Measurements from ENCODE around the gene ALDH1B1.

DNA sequence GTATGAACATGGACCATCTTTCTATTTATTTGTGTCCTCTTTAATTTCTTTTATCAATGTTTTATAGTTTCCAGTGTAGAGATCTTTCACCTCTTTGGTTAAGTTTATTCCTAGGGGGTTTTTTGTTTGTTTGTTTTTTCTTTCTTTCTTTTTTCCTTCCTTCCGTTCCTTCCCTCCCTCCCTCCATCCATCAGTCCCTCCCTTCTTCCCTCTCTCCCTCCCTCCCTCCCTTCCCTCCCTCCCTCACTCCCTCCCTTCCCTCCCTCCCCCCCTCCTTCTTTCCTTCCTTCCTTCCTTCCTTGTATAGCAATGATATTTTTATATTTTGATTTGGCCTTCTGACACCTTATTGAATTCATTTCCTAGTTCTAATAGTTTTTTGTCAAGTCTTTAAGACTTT, 55.2 kb downstream of the ALDH1B1 start:
- no peak for TF ChIP-seq CREB1 (CRISPR knock-in tag; IDR thresholded peaks at IDR 0.05)
- TF ChIP-seq ZNF512 (CRISPR knock-in tag; IDR thresholded peaks at IDR 0.05; ENCODE audit: borderline replicate concordance), result no peak
- no peak for TF ChIP-seq SMAD3 (CRISPR knock-in tag; IDR thresholded peaks at IDR 0.05; ENCODE audit: borderline replicate concordance)
- TF ChIP-seq, protein P1, sequence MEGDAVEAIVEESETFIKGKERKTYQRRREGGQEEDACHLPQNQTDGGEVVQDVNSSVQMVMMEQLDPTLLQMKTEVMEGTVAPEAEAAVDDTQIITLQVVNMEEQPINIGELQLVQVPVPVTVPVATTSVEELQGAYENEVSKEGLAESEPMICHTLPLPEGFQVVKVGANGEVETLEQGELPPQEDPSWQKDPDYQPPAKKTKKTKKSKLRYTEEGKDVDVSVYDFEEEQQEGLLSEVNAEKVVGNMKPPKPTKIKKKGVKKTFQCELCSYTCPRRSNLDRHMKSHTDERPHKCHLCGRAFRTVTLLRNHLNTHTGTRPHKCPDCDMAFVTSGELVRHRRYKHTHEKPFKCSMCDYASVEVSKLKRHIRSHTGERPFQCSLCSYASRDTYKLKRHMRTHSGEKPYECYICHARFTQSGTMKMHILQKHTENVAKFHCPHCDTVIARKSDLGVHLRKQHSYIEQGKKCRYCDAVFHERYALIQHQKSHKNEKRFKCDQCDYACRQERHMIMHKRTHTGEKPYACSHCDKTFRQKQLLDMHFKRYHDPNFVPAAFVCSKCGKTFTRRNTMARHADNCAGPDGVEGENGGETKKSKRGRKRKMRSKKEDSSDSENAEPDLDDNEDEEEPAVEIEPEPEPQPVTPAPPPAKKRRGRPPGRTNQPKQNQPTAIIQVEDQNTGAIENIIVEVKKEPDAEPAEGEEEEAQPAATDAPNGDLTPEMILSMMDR (IDR thresholded peaks at IDR 0.05), result no peak
- TF ChIP-seq USF2 (CRISPR knock-in tag; IDR thresholded peaks at IDR 0.05), result no peak
- no peak for TF ChIP-seq TCF7 (CRISPR knock-in tag; IDR thresholded peaks at IDR 0.05; ENCODE audit: low read depth)
- TF ChIP-seq JUN (CRISPR knock-in tag; IDR thresholded peaks at IDR 0.05), result no peak

All from WTC11 (cell line).